Neural crest cell (in vitro differentiated cells): Measurements from ENCODE around the gene SNX10. TPM values are rescaled to one million over a fixed set of nuclear protein-coding genes. Genes with fewer than 3 reads are reported as not detected.
A peak's percentile ranks its signal among the peaks of the same experiment; 100 is the strongest.

Experiments
- DNase-seq: peaks from one replicate; pipeline ENCODE4 v3.0.0; 2021; ENCODE audit warnings: low read depth, mixed read lengths, low spot score
- H3K27ac Mint-ChIP-seq: one replicate; pipeline ENCODE4 v1.8.0; 2021; ENCODE audit warnings: mild to moderate bottlenecking, mixed read lengths; ENCODE audit not compliant: unreplicated experiment
- H3K27me3 Mint-ChIP-seq: 2 replicates; pipeline ENCODE4 v1.8.0; 2021; ENCODE audit warnings: low read depth, mild to moderate bottlenecking, mixed read lengths
- H3K36me3 Mint-ChIP-seq: 2 replicates; pipeline ENCODE4 v1.8.0; 2021; ENCODE audit warnings: low read depth, mild to moderate bottlenecking, mixed read lengths
- H3K4me1 Mint-ChIP-seq: 2 replicates; pipeline ENCODE4 v1.8.0; 2021; ENCODE audit warnings: mixed read lengths
- H3K4me3 Mint-ChIP-seq: one replicate; pipeline ENCODE4 v1.8.0; 2021; ENCODE audit warnings: mild to moderate bottlenecking, mixed read lengths
- H3K9me3 Mint-ChIP-seq: 2 replicates; pipeline ENCODE4 v1.8.0; 2021; ENCODE audit warnings: mixed read lengths
- total RNA-seq: library from RNA; stranded (reverse); gene quantifications from 2 replicates; pipeline ENCODE4 v1.2.1, GENCODE V29; 2021
- TF ChIP-seq, protein P1 (sequence below): fragments of 200-600 bp; sonication (generic); conservative IDR thresholded peaks from 2 replicates; pipeline ENCODE4 v1.5.0; 2021; ENCODE audit warnings: antibody characterized with exemption, mild to moderate bottlenecking

SNX10 gene
- total RNA-seq, 1 donor from 2014 or later, result 5.0 TPM

GRCh38 chr7:26375726-26376174 is 84.1 kb downstream of the SNX10 start:
- Mint-ChIP-seq H3K27me3 (peaks cover 19% of the 10 kb centered on the region), H3K4me1 (peaks cover 26% of the 10 kb centered on the region), H3K4me3 (peak overlapping the region; percentile 91), H3K36me3 (no peaks in the 10 kb centered on the region), H3K9me3 (no peaks in the 10 kb centered on the region), H3K27ac (peak overlapping the region; percentile 54)
- DNase-seq, result no peak
- TF ChIP-seq, protein P1, sequence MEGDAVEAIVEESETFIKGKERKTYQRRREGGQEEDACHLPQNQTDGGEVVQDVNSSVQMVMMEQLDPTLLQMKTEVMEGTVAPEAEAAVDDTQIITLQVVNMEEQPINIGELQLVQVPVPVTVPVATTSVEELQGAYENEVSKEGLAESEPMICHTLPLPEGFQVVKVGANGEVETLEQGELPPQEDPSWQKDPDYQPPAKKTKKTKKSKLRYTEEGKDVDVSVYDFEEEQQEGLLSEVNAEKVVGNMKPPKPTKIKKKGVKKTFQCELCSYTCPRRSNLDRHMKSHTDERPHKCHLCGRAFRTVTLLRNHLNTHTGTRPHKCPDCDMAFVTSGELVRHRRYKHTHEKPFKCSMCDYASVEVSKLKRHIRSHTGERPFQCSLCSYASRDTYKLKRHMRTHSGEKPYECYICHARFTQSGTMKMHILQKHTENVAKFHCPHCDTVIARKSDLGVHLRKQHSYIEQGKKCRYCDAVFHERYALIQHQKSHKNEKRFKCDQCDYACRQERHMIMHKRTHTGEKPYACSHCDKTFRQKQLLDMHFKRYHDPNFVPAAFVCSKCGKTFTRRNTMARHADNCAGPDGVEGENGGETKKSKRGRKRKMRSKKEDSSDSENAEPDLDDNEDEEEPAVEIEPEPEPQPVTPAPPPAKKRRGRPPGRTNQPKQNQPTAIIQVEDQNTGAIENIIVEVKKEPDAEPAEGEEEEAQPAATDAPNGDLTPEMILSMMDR, result peak; percentile 13

GRCh38 chr7:26376175-26376917 is 84.7 kb downstream of the SNX10 start:
- Mint-ChIP-seq H3K27ac (peak overlapping the region; percentile 97), H3K4me1 (peaks cover 26% of the 10 kb centered on the region), H3K9me3 (no peaks in the 10 kb centered on the region), H3K36me3 (no peaks in the 10 kb centered on the region), H3K4me3 (peak overlapping the region; percentile 91), H3K27me3 (peaks cover 19% of the 10 kb centered on the region)
- DNase-seq, result peak; percentile 71
- TF ChIP-seq, protein P1, result no peak

- H3K4me3 Mint-ChIP-seq, result peak overlapping the region; percentile 11
- no peak for DNase-seq
- TF ChIP-seq, protein P1, result no peak
- H3K27ac Mint-ChIP-seq, result no peak overlapping the region
- peaks cover 22% of the 10 kb centered on the region for H3K27me3 Mint-ChIP-seq
- H3K4me1 Mint-ChIP-seq, result peaks cover 28% of the 10 kb centered on the region
- no peaks in the 10 kb centered on the region for H3K9me3 Mint-ChIP-seq
- H3K36me3 Mint-ChIP-seq, result no peaks in the 10 kb centered on the region
These were observed 86.4 kb downstream of the SNX10 start for GRCh38 chr7:26378016-26378415.

DNA sequence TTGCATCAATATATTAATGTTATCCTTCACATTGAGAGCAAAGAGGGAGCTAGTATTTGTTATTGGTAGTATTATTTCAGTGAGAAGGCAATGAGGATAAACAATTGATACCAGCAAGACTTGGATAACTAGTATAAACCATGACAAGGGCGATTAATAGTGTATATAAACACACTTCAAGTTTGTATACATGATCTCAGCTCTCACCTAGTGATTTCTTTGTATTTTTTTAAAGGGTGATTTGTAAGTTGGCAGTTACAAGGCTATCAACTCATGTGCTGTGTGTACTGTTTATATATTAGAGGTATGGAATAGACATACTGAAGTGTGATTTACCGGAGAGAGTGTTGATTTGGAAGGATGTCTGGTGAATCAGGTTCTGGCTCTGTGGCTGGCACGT is 88.0 kb downstream of the SNX10 start:
- Mint-ChIP-seq H3K4me1 (peaks cover 20% of the 10 kb centered on the region), H3K4me3 (no peak overlapping the region), H3K9me3 (no peaks in the 10 kb centered on the region), H3K27me3 (peaks cover 20% of the 10 kb centered on the region), H3K27ac (no peak overlapping the region), H3K36me3 (no peaks in the 10 kb centered on the region)
- no peak for DNase-seq
- TF ChIP-seq, protein P1, result no peak

- peak overlapping the region; percentile 5 for H3K27ac Mint-ChIP-seq
- TF ChIP-seq, protein P1, result no peak
- H3K4me3 Mint-ChIP-seq, result peak overlapping the region; percentile 12
- no peak for DNase-seq
- H3K9me3 Mint-ChIP-seq, result no peaks in the 10 kb centered on the region
- H3K36me3 Mint-ChIP-seq, result no peaks in the 10 kb centered on the region
- peaks cover 17% of the 10 kb centered on the region for H3K4me1 Mint-ChIP-seq
- peaks cover 17% of the 10 kb centered on the region for H3K27me3 Mint-ChIP-seq
These were observed 90.1 kb downstream of the SNX10 start for GRCh38 chr7:26381476-26382353.
